Measurements from ENCODE around the gene MYBBP1A. TPM values are rescaled to one million over a fixed set of nuclear protein-coding genes. Genes with fewer than 3 reads are reported as not detected.
A peak's percentile ranks its signal among the peaks of the same experiment; 100 is the strongest.

The MYBBP1A gene
- total and polyA plus RNA-seq, 3 experiments from 2014 or later = 34.1 to 157 (median 148) TPM

- Mint-ChIP-seq H3K4me1 (peaks cover 12 to 36% (median 23%) of the 10 kb centered on the region in 3 donors), H3K9me3 (no peaks in the 10 kb centered on the region), H3K27me3 (peaks cover 9% of the 10 kb centered on the region in 2 donors), H3K36me3 (no peaks in the 10 kb centered on the region), H3K4me3 (peak within 1 kb of the TSS; percentile 75 to 89 (median 84)), H3K27ac (peak within 1 kb of the TSS in 3 of 8 donors; percentile 42 to 69 (median 61))
- CTCF ChIA-PET = interaction anchor here (0.5 to 2.9 kb wide), 7 partner anchors 9 to 88 kb away, joined by 3 to 11 read pairs (median 4); no protein-coding TSS in a partner anchor
- Histone ChIP-seq H3K9me3 (ENCODE audit: low read length) (no peaks in the 10 kb centered on the region), H3K27me3 (ENCODE audit: insufficient read depth, low read length, poor library complexity, severe bottlenecking) (peaks cover 17% of the 10 kb centered on the region), H3K27ac (ENCODE audit: low read depth, low read length) (no peak within 1 kb of the TSS), H3K36me3 (ENCODE audit: insufficient read depth, low read length) (no peaks in the 10 kb centered on the region), H3K4me1 (ENCODE audit: insufficient read depth, low read length) (peaks cover 21% of the 10 kb centered on the region), H3K4me3 (ENCODE audit: low read length) (peak within 1 kb of the TSS; percentile 47)
- POLR2A ChIA-PET = interaction anchor here (0.6 to 2.4 kb wide), 4 partner anchors 11 to 66 kb away, joined by 4 to 11 read pairs (median 7); no protein-coding TSS in a partner anchor
- peak; percentile 39 to 74 (median 64) for DNase-seq
These were observed 56.5 kb downstream of the MYBBP1A start, which contains the start of gene SPNS2 for GRCh38 chr17:4498461-4499397. Gene SPNS2 (plus strand): TSS chr17:4498881. CDS start chr17:4499048, 167 bp downstream.

- Mint-ChIP-seq H3K27me3 (peaks cover 4 to 9% of the 10 kb centered on the region in 2 donors), H3K4me1 (peaks cover 12 to 39% (median 33%) of the 10 kb centered on the region in 3 donors), H3K4me3 (peak overlapping the region; percentile 38 to 80 (median 53)), H3K36me3 (peaks cover 0 to 1% (median 0%) of the 10 kb centered on the region in 3 donors), H3K9me3 (no peaks in the 10 kb centered on the region), H3K27ac (peak overlapping the region in 1 of 8 donors; percentile 80)
- Histone ChIP-seq H3K9me3 (ENCODE audit: low read length) (no peaks in the 10 kb centered on the region), H3K4me3 (ENCODE audit: low read length) (no peak overlapping the region), H3K4me1 (ENCODE audit: insufficient read depth, low read length) (peaks cover 20% of the 10 kb centered on the region), H3K27ac (ENCODE audit: low read depth, low read length) (no peak overlapping the region), H3K27me3 (ENCODE audit: insufficient read depth, low read length, poor library complexity, severe bottlenecking) (peaks cover 17% of the 10 kb centered on the region), H3K36me3 (ENCODE audit: insufficient read depth, low read length) (no peaks in the 10 kb centered on the region)
- ChIA-PET POLR2A (interaction anchor here (0.6 kb wide), 1 partner anchor 19 kb away, joined by 3 read pairs; no protein-coding TSS in a partner anchor), CTCF (interaction anchor here (1.1 to 1.3 kb wide), 4 partner anchors 11 to 68 kb away, joined by 3 to 4 read pairs (median 4); no protein-coding TSS in a partner anchor)
- no peak for DNase-seq
These were observed 57.9 kb downstream of the MYBBP1A start for GRCh38 chr17:4497101-4497824.

- Mint-ChIP-seq H3K27ac (peak overlapping the region in 1 of 8 donors; percentile 51), H3K4me3 (peak overlapping the region in 1 of 7 donors; percentile 60), H3K27me3 (peaks cover 0 to 2% of the 10 kb centered on the region in 2 donors), H3K9me3 (no peaks in the 10 kb centered on the region), H3K4me1 (peaks cover 0 to 17% (median 11%) of the 10 kb centered on the region in 3 donors), H3K36me3 (peaks cover 0 to 1% (median 0%) of the 10 kb centered on the region in 3 donors)
- H3K27me3 ChIP-seq (ENCODE audit: insufficient read depth, low read length, poor library complexity, severe bottlenecking) = no peaks in the 10 kb centered on the region
- no peaks in the 10 kb centered on the region for H3K36me3 ChIP-seq (ENCODE audit: insufficient read depth, low read length)
- H3K9me3 ChIP-seq (ENCODE audit: low read length) = no peaks in the 10 kb centered on the region
- H3K4me3 ChIP-seq (ENCODE audit: low read length) = no peak overlapping the region
- H3K27ac ChIP-seq (ENCODE audit: low read depth, low read length) = no peak overlapping the region
- peak in 1 of 5 donors; percentile 25 for DNase-seq
- H3K4me1 ChIP-seq (ENCODE audit: insufficient read depth, low read length) = no peaks in the 10 kb centered on the region
- POLR2A ChIA-PET = interaction anchor here (0.5 kb wide), 1 partner anchor 48 kb away, joined by 4 read pairs; no protein-coding TSS in a partner anchor
- CTCF ChIA-PET = no interaction called here
These were observed 62.2 kb downstream of the MYBBP1A start for GRCh38 chr17:4492721-4493561.

- Mint-ChIP-seq H3K36me3 (peaks cover 0 to 6% (median 1%) of the 10 kb centered on the region in 3 donors), H3K27me3 (peaks cover 0 to 2% of the 10 kb centered on the region in 2 donors), H3K4me1 (peaks cover 16 to 28% (median 27%) of the 10 kb centered on the region in 3 donors), H3K4me3 (no peak overlapping the region), H3K27ac (peak overlapping the region in 1 of 8 donors; percentile 78), H3K9me3 (no peaks in the 10 kb centered on the region)
- Histone ChIP-seq H3K27ac (ENCODE audit: low read depth, low read length) (no peak overlapping the region), H3K27me3 (ENCODE audit: insufficient read depth, low read length, poor library complexity, severe bottlenecking) (no peaks in the 10 kb centered on the region), H3K36me3 (ENCODE audit: insufficient read depth, low read length) (no peaks in the 10 kb centered on the region), H3K4me1 (ENCODE audit: insufficient read depth, low read length) (peaks cover 12% of the 10 kb centered on the region), H3K9me3 (ENCODE audit: low read length) (no peaks in the 10 kb centered on the region), H3K4me3 (ENCODE audit: low read length) (no peak overlapping the region)
- ChIA-PET POLR2A (interaction anchor here (0.6 kb wide), 1 partner anchor 379 kb away, joined by 5 read pairs; no protein-coding TSS in a partner anchor), CTCF (no interaction called here)
- no peak for DNase-seq
These were observed 64.5 kb downstream of the MYBBP1A start for GRCh38 chr17:4490637-4491061.

DNA sequence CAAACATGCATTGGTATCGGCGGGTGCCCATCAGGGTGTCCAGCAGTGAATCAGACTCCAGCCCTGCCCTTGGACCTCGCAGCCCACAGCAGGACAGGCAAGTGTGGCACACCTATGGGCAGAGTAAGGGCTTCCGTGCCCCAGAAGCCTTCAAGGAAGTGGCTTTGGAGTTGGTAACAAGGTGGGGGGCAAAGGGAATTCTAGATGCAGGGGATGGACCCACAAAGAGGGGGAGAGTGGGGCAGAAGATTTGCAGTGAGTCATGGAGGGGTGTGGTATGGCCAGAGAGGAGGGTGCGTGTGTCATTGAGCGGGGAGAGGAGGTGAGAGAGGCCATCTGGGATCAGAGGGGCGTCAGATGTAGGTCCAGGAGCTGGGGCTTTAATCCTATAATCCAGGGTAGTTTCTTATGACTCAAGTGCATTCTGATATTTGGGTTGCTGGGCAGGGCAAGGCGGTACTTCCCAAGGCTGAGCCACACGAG lies 65.0 kb downstream of the MYBBP1A start:
- Mint-ChIP-seq H3K4me1 (peaks cover 17 to 32% (median 31%) of the 10 kb centered on the region in 3 donors), H3K27ac (no peak overlapping the region), H3K27me3 (peaks cover 0 to 2% of the 10 kb centered on the region in 2 donors), H3K9me3 (no peaks in the 10 kb centered on the region), H3K36me3 (peaks cover 0 to 7% (median 1%) of the 10 kb centered on the region in 3 donors), H3K4me3 (no peak overlapping the region)
- Histone ChIP-seq H3K36me3 (ENCODE audit: insufficient read depth, low read length) (no peaks in the 10 kb centered on the region), H3K27ac (ENCODE audit: low read depth, low read length) (no peak overlapping the region), H3K27me3 (ENCODE audit: insufficient read depth, low read length, poor library complexity, severe bottlenecking) (no peaks in the 10 kb centered on the region), H3K4me1 (ENCODE audit: insufficient read depth, low read length) (peaks cover 17% of the 10 kb centered on the region), H3K9me3 (ENCODE audit: low read length) (no peaks in the 10 kb centered on the region), H3K4me3 (ENCODE audit: low read length) (no peak overlapping the region)
- ChIA-PET POLR2A (no interaction called here), CTCF (interaction anchor here (1.4 kb wide), 1 partner anchor 10 kb away, joined by 4 read pairs; no protein-coding TSS in a partner anchor)
- DNase-seq = no peak

DNA sequence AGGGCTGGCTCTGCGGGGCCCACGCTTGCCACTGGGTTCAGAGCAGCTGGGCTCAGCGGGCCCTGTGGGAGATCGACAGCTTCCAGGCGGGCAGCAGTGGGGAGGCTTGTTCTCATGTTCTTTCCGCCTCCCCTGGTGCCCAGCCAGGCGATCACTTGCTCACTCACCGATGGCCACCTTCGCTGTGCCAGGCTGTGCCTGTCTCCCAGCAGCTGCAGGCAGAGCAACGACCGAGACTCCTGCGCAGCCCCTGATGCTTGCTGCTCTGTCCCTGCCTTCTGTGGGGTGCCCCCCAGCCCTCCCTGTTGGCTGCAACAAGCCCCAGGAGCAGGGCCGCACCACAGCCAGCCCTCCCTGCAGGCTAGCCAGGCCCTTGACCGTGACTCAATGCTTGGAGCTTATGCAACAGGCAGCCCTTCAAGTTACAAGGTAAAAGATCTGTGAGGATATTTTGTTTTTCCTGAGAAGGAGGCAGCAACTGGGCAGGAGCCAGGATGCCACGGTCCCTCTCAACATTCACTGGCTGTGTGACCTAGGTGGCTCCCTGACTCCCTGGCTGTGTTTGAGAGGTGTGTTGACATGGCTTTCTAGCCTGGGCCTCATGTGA lies 66.1 kb downstream of the MYBBP1A start:
- Histone ChIP-seq H3K36me3 (ENCODE audit: insufficient read depth, low read length) (no peaks in the 10 kb centered on the region), H3K9me3 (ENCODE audit: low read length) (no peaks in the 10 kb centered on the region), H3K4me3 (ENCODE audit: low read length) (no peak overlapping the region), H3K27me3 (ENCODE audit: insufficient read depth, low read length, poor library complexity, severe bottlenecking) (no peaks in the 10 kb centered on the region), H3K4me1 (ENCODE audit: insufficient read depth, low read length) (peaks cover 24% of the 10 kb centered on the region), H3K27ac (ENCODE audit: low read depth, low read length) (no peak overlapping the region)
- CTCF ChIA-PET = interaction anchor here (1.4 kb wide), 1 partner anchor 11 kb away, joined by 4 read pairs; no protein-coding TSS in a partner anchor
- Mint-ChIP-seq H3K4me1 (peaks cover 22 to 41% (median 38%) of the 10 kb centered on the region in 3 donors), H3K27ac (no peak overlapping the region), H3K27me3 (peaks cover 0 to 2% of the 10 kb centered on the region in 2 donors), H3K9me3 (no peaks in the 10 kb centered on the region), H3K4me3 (no peak overlapping the region), H3K36me3 (peaks cover 0 to 12% (median 1%) of the 10 kb centered on the region in 3 donors)
- POLR2A ChIA-PET = no interaction called here
- DNase-seq = no peak

Measured in CD8-positive, alpha-beta memory T cell (primary cell).